Measurements from ENCODE around the gene CHKB. TPM values are rescaled to one million over a fixed set of nuclear protein-coding genes. Genes with fewer than 3 reads are reported as not detected.

Gene CHKB
- total and polyA plus RNA-seq, 2 of the 4 experiments (the other 2 are of a cell fraction), result 8.1 to 36.9 TPM

DNA sequence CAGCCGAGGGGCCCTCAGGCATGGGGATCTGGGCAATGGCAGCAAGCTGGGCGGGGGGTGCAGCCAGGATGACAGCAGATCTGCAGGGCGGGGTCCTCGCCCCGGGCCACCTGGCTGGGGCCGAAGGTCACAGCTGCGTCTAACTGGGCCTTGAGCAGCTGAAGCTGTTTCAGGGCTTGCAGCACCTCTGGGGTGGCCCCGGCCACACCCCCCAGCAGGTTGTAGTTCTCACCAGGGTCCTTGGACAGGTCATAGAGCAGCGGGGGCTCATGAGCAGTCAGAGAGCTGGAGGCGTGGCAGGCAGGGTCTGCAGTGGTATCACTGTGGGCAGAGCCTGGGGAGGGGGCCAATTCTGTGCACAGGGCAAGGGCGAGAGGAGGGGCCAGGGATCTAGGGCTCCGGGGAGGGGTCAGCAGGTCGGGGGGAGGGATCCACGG, 42.5 kb upstream of the CHKB start:
- ChIA-PET CTCF (no interaction called here), POLR2A (ENCODE audit: unreplicated experiment) (no interaction called here)
- Histone ChIP-seq H3K9me3 (ENCODE audit: control insufficient read depth, insufficient read depth, low read length) (no peaks in the 10 kb centered on the region), H4K20me1 (ENCODE audit: insufficient read depth, low read length) (peaks cover 9% of the 10 kb centered on the region), H2BK120ac (ENCODE audit: low read depth, low read length) (no peak overlapping the region), H2AFZ (replicated peaks; ENCODE audit: low read length, poor library complexity) (no peak overlapping the region), H2AK5ac (ENCODE audit: low read depth, low read length) (no peak overlapping the region), H3K4me1 (ENCODE audit: control insufficient read depth, insufficient read depth, low read length) (peaks cover 16% of the 10 kb centered on the region; the same call in 1 of the 2 replicates), H2BK15ac (ENCODE audit: low read depth, low read length) (no peak overlapping the region), H3K79me1 (ENCODE audit: low read depth in 1 of 2, low read length in 2 of 2) (peaks cover 6 to 24% of the 10 kb centered on the region in 2 experiments; a peak in 2 of 4 replicates), H3K23ac (ENCODE audit: low read depth, low read length) (no peak overlapping the region), H4K5ac (ENCODE audit: low read depth, low read length) (no peak overlapping the region), H3K36me3 (ENCODE audit: control insufficient read depth, insufficient read depth, low read length) (peaks cover 2% of the 10 kb centered on the region; the same call in 1 of the 2 replicates), H2BK20ac (ENCODE audit: low read depth, low read length) (no peak overlapping the region), H3K4ac (ENCODE audit: low read depth, low read length) (no peak overlapping the region), H3K4me3 (ENCODE audit: insufficient read depth, low read depth, low read length) (no peak overlapping the region), H3K9me1 (ENCODE audit: insufficient read depth, low read length) (peaks cover 9% of the 10 kb centered on the region), H4K8ac (ENCODE audit: low read depth in 2 of 2, low read length in 2 of 2) (no peak overlapping the region), H3K56ac (ENCODE audit: extremely low read depth, insufficient read depth, low read length) (no peak overlapping the region), H3K27me3 (ENCODE audit: control insufficient read depth, insufficient read depth, low read length) (no peaks in the 10 kb centered on the region), H3K27ac (ENCODE audit: insufficient read depth, low read length) (no peak overlapping the region), H4K91ac (ENCODE audit: insufficient read depth, low read depth, low read length) (no peak overlapping the region), H3K18ac (ENCODE audit: low read depth, low read length) (no peak overlapping the region), H3K14ac (replicated peaks; ENCODE audit: low read depth, low read length) (no peak overlapping the region), H3K4me2 (ENCODE audit: low read depth, low read length) (no peak overlapping the region), H2BK5ac (ENCODE audit: low read depth, low read length, poor library complexity, severe bottlenecking) (no peak overlapping the region), H3K9ac (ENCODE audit: low read depth, low read length) (no peak overlapping the region), H2AK9ac (replicated peaks; ENCODE audit: low read depth, low read length, poor library complexity) (no peak overlapping the region)
- in situ Hi-C loops (cut with MboI; ENCODE audit: low sequenced_read_pairs) (no loop called here), intact Hi-C loops (cut with micrococcal nuclease) (no loop called here), dilution Hi-C loops (cut with HindIII; ENCODE audit: low sequenced_read_pairs, unreplicated experiment) (no loop called here)
- TF ChIP-seq SMC3 (IDR thresholded peaks at IDR 0.05; ENCODE audit: low read depth, low read length) (no peak), CEBPB (IDR thresholded peaks at IDR 0.05; ENCODE audit: low read depth, low read length) (no peak), MAZ (IDR thresholded peaks at IDR 0.05; ENCODE audit: borderline replicate concordance, low read depth, low read length) (no peak), RAD21 (IDR thresholded peaks at IDR 0.05; ENCODE audit: low read length) (no peak), RCOR1 (IDR thresholded peaks at IDR 0.05; ENCODE audit: insufficient replicate concordance, low read length) (no peak)
- 70% methylated on average over 2 of the region's 14 CpGs; no CpG with 5 or more reads in 1 of the 2 experiments for WGBS, 2 experiments (ENCODE audit: extremely low coverage in 2 of 2, insufficient read length in 1 of 2)
- ATAC-seq (ENCODE audit: low read depth) (no peak), DNase-seq (no peak)
- BruUV-seq (replicated peaks), result no TSS peak
